ENCODE results near the gene MGAM2.

MGAM2 gene

DNA sequence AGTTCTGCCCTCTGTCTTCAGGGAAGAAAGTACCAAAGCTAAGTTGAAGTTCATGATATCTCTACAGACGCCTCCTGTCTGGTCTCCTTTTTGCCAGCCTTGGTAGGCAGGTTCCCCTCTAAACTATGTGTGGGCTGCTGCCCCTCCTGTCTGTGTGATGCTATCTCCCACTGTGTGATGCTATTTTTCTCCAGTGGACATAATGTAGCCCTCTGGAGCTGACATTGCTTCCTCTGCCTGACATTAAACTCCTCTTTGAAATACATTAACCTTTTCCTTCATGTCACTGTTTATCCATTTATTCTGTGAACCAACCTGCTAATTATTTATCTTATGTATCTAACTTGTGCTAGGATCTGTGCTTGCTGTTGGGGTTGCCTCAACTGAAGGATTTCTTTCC is 146.4 kb downstream of the MGAM2 start, which contains the start of gene PRSS58:
TSS of gene PRSS58 (minus strand) at position 101 of the 400 bp plus-strand sequence. CDS start 351 bp downstream, outside the sequence.
- H3K4me3 ChIP-seq (ENCODE audit: low read depth, low read length), result no peak within 1 kb of the TSS

DNA sequence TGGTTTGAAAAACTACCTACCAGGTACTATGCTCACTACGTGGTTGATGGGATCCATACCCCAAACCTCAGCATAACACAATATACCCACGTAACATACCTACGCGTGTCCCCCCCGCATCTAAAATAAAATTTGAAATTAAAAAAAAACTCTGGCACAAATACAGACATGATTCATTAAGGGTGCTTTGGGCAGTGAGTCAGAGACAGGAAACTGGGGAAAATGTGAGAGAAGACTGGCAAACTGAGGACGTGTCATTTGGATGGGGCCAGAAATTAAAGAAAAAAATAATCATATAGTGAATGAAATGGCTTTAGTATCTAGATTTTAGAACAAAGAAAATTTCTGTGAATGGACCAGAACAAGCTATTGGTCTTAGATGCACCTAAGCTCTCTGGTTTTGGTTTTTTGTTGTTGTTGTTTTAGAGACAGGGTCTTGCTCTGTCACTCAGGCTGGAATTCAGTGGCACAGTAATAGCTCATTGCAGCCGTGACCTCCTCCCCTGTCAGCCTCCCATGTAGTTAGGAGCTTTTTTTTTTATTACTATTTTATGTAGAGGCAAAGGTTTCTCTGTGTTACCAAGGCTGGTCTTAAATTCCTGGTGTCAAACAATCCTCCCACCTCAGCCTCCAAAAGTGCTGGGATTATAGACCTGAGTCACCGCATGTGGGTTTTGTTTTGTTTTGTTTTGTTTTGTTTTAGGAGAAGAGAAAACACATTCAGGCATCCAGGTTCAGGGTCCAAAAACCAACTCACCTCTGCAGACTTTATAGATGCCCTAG is 152.3 kb downstream of the MGAM2 start:
- H3K4me3 ChIP-seq (ENCODE audit: low read depth, low read length), result no peak overlapping the region
